GM21737 (cell line): ENCODE results near the gene IL17REL.

Experiments used
- ATAC-seq: cut with Tn5 transposase; IDR thresholded peaks from one replicate; pipeline ENCODE4 v1.9.1; 2021; ENCODE audit warnings: mild to moderate bottlenecking, moderate library complexity; ENCODE audit not compliant: unreplicated experiment

The IL17REL gene

GRCh38 chr22:50008151-50009040 lies 4.2 kb downstream of the IL17REL start:
- ATAC-seq, result no peak

DNA sequence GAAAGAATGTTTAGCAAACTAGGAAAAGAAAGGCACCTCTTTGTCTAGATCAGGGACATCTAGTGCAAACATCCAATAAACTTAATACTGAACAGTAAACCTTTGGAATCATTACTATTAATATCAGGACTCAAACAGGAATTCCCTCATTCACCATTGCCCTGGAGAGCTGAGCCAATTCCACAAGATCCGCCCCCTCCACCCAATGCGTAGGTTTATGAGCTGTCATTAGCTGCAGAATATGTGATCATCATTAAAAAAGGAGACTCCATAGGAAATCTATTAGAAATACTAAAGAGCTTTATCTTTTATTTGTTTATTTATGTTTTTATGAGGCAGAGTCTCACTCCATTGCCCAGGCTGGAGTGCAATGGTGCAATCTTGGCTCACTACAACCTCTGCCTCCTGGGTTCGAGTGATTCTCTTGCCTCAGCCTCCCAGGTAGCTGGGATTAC lies 5.5 kb downstream of the IL17REL start:
- ATAC-seq, result no peak

- ATAC-seq, result no peak
Observed at GRCh38 chr22:50004918-50005317, 7.6 kb downstream of the IL17REL start.

DNA sequence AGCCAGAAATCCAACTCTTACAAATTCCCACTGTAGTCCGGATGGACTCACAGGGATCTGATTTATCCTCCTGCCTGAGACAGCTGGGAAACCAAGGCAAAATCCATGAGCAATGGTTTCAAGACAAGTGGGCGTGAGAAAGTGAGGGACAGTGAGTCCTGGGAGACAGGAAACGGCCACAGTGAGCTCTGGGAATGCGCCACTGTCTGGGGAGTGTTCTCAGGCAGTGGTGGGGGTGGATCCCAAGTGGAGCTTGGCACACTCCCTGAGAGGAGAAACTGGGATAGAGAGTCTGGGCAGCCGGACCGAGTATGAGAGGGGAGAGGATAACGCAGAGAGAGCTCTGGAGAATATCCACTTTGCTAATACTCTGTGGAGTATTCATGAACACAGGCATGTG lies 9.8 kb downstream of the IL17REL start:
- ATAC-seq, result no peak

GRCh38 chr22:50001388-50002231 lies 11.0 kb downstream of the IL17REL start:
- no peak for ATAC-seq

- ATAC-seq, result no peak
Observed at GRCh38 chr22:50000587-50001387, 11.8 kb downstream of the IL17REL start.

DNA sequence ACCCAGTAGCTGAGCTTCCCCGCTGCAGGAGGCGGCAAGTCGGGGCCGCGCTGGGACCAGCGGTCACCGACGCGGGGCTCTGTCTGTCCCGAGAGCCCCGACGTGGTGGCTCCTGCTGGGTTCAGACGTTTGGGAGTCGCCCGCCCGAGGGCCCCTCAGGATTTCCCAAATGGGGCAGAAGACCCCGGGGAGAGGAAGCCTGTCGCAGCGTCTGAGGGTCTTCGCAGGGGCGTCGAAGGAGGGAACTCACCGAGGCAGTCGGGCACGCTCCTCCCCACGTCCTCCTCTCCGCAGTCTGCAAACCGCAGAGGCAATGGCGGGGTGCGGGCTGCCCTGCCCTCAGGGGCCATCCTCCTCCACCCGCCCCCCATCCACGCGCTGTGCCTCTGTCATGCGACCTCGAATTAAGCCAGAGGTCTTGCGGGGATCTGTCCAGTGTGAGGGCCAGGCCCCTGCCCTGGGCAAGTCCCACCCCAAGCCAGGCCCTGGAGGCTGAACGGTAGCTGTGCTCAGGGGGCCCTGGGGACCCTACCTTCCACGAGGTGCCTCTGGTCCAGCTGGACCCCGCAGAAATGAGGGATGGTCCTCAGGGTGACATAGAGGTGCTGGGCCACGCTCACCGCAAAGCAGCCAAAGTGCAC lies 12.5 kb downstream of the IL17REL start:
- ATAC-seq, result no peak

- no peak for ATAC-seq
Observed at GRCh38 chr22:49999063-49999945, 13.3 kb downstream of the IL17REL start.

DNA sequence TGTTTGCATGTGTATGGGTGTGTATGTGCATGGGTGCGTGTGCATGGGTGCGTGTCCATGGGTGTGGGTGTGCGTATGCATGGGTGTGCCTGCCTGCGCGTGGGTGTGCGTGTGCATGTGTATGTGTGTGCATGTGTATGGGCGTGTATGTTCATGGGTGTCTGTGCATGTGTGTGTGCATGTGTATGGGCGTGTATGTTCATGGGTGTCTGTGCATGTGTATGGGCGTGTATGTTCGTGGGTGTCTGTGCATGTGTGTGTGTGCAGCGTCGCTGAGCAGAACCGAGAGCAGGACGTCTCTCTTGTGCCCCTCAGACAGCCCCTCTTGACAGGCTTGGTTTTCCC lies 13.9 kb downstream of the IL17REL start:
- no peak for ATAC-seq

GRCh38 chr22:49997932-49998717 lies 14.4 kb downstream of the IL17REL start:
- no peak for ATAC-seq

GRCh38 chr22:49997251-49997599 lies 15.3 kb downstream of the IL17REL start:
- no peak for ATAC-seq

DNA sequence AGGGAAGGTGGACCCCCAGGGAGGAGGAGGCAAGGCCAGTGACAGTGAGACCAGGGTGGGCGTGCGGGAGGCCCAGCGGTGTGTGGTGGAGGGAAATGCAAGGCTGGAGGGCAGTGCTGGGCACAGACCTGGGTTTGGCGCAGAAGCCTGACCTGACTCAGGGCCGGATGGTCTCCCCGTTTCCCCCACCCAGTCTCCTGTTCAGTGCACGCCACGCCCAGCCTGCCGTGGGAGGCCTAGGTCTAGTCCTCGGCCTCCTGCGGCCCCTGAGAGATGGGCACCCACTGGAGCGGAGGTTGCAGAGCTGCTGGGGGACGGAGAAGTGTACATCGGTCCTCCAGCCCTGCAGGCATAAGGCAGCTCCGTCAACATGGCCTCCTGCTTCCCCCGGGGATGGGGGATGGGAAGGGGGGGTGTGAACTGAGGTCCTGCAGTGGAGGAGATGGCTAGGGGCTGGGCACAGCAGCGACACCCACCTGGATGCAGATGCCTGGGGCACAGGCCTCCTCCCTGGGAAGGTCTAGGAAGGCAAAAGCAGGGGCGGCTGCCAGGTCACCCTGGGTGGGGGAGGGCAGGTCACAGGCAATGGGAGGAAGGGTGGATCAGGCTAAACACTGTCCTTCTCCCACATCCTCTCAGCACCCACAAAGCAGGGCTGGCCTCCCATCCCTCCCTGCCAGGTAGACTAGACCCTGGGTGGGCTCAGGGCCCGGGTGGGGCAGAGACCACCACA lies 15.9 kb downstream of the IL17REL start:
- no peak for ATAC-seq

GRCh38 chr22:49996119-49996517 lies 16.4 kb downstream of the IL17REL start:
- no peak for ATAC-seq

DNA sequence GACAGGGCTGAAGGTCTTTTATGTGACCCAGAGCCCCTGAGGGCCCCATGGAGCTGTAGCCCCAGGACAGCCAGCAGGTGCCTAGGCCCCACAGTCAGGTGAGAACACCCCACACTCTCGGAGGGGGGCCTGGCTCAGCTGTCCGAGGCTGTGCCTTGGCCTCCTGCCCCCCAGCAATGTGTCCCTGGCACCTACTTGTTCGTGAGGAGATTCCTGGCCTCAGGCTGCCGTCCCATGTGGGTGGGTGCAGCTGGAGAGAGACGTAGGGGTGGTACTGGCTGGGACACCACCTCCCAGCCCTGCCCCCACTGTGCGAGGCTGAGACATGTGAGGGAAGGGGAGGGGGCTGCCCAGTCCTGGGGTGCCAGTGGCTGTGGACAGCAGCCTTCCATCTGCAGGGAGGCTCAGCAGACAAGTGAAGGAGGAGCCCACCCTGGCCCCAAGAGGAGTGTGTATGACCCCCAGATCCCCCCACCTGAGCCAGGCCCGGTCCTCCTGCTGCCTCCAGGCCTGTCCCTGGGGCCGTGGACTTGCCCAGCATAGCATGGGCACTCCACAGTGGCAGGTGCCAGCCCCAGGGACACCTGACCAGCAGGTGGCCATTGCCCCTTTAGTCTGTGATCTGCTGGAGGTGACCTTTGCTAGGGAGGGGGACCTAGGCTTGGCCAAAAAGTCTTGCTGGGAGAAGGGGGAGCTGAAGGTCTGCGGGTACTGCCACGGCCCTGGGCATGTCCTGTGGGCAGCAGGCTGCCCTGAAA lies 17.0 kb downstream of the IL17REL start:
- ATAC-seq, result no peak

DNA sequence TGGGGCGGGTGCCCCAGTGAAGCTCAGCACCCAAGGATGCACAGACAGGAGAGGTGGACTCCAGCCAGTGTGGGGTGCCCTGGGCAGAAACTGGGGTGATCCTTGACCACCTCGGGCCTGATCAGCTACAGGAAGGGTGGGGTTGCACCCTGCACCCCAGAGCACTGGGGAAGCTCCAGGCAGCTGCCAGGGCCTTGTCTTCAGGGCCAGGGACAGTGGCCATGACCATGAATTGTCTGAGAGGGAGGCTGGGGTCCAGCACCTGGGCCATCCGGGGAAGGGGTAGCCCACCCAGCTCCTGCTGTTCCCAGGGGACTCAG lies 17.6 kb downstream of the IL17REL start:
- no peak for ATAC-seq

GRCh38 chr22:49994361-49995040 lies 18.1 kb downstream of the IL17REL start:
- no peak for ATAC-seq
